ENCODE results near the gene CYCS. TPM values are rescaled to one million over a fixed set of nuclear protein-coding genes. Genes with fewer than 3 reads are reported as not detected.

CYCS gene
- total RNA-seq, 1 donor from 2014 or later, result 111 TPM

DNA sequence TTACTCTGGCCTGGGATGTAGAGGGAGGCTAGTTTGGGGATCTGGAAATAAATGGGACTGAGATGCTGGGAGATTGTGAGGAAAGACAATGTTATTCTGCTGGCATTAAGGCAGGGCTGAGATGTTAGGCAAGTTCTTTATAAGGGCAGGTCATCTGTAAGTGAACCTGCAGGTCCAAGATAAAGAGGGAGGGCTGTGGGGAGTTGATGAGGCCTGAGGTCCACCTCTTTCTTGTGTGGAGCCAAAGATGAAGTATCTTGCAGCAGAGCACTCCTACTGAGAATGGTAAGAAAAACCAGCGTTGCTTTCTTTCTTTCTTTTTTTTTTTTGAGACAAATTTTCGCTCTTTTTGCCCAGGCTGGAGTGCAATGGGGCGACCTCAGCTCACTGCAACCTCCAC is 19.1 kb downstream of the CYCS start:
- Mint-ChIP-seq H3K4me1 (ENCODE audit: unreplicated experiment) (no peaks in the 10 kb centered on the region), H3K36me3 (no peaks in the 10 kb centered on the region), H3K27me3 (no peaks in the 10 kb centered on the region), H3K4me3 (no peak overlapping the region), H3K27ac (no peak overlapping the region), H3K9me3 (no peaks in the 10 kb centered on the region)
- TF ChIP-seq, protein P1, sequence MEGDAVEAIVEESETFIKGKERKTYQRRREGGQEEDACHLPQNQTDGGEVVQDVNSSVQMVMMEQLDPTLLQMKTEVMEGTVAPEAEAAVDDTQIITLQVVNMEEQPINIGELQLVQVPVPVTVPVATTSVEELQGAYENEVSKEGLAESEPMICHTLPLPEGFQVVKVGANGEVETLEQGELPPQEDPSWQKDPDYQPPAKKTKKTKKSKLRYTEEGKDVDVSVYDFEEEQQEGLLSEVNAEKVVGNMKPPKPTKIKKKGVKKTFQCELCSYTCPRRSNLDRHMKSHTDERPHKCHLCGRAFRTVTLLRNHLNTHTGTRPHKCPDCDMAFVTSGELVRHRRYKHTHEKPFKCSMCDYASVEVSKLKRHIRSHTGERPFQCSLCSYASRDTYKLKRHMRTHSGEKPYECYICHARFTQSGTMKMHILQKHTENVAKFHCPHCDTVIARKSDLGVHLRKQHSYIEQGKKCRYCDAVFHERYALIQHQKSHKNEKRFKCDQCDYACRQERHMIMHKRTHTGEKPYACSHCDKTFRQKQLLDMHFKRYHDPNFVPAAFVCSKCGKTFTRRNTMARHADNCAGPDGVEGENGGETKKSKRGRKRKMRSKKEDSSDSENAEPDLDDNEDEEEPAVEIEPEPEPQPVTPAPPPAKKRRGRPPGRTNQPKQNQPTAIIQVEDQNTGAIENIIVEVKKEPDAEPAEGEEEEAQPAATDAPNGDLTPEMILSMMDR (conservative IDR thresholded peaks at IDR 0.05), result no peak
- no peak for DNase-seq (ENCODE audit: extremely low spot score, unreplicated experiment)

DNA sequence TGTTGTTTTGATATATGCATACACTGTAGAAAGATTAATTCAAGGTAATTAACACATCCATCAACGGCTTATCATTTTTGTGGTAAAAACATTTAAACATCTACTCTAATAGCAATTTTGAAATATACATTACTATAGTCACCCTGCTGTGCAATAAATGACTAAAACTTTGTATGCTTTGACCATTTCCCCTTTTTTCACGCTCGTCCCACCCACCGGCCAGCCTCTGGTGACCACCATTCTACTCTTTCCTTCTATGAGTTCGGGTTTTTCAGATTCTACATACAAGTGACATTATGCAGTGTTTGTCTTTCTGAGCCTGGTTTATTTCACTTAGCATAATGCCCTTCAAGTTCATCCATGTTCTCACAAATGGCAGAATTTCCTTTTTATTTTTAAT is 21.3 kb downstream of the CYCS start:
- H3K9me3 Mint-ChIP-seq, result no peaks in the 10 kb centered on the region
- TF ChIP-seq, protein P1 (conservative IDR thresholded peaks at IDR 0.05), result no peak
- H3K27me3 Mint-ChIP-seq, result no peaks in the 10 kb centered on the region
- H3K36me3 Mint-ChIP-seq, result no peaks in the 10 kb centered on the region
- H3K4me3 Mint-ChIP-seq, result no peak overlapping the region
- DNase-seq (ENCODE audit: extremely low spot score, unreplicated experiment), result no peak
- no peak overlapping the region for H3K27ac Mint-ChIP-seq
- no peaks in the 10 kb centered on the region for H3K4me1 Mint-ChIP-seq (ENCODE audit: unreplicated experiment)

DNA sequence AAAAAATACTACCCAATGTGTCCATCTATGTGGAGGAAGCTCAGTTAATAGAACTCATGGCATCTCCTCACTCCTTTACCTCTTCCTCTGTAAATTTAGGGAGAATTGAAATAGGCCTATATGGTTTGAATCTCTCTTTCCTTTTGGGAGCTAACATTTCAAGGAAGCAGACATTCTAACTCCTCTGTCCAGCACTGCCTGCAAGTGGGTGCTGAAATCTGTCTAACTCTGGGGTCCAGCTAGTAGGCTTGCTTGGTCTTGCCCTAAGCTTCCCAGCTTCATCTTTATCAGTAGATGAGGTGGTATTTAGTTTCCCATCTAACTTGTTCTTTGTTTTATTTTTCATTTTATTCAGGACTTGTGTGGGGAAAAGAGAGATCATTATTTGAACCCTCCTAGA is 23.2 kb downstream of the CYCS start:
- peaks cover 4% of the 10 kb centered on the region for H3K4me1 Mint-ChIP-seq (ENCODE audit: unreplicated experiment)
- no peaks in the 10 kb centered on the region for H3K36me3 Mint-ChIP-seq
- TF ChIP-seq, protein P1 (conservative IDR thresholded peaks at IDR 0.05), result no peak
- no peak for DNase-seq (ENCODE audit: extremely low spot score, unreplicated experiment)
- H3K27ac Mint-ChIP-seq, result no peak overlapping the region
- no peaks in the 10 kb centered on the region for H3K27me3 Mint-ChIP-seq
- H3K9me3 Mint-ChIP-seq, result no peaks in the 10 kb centered on the region
- H3K4me3 Mint-ChIP-seq, result no peak overlapping the region

DNA sequence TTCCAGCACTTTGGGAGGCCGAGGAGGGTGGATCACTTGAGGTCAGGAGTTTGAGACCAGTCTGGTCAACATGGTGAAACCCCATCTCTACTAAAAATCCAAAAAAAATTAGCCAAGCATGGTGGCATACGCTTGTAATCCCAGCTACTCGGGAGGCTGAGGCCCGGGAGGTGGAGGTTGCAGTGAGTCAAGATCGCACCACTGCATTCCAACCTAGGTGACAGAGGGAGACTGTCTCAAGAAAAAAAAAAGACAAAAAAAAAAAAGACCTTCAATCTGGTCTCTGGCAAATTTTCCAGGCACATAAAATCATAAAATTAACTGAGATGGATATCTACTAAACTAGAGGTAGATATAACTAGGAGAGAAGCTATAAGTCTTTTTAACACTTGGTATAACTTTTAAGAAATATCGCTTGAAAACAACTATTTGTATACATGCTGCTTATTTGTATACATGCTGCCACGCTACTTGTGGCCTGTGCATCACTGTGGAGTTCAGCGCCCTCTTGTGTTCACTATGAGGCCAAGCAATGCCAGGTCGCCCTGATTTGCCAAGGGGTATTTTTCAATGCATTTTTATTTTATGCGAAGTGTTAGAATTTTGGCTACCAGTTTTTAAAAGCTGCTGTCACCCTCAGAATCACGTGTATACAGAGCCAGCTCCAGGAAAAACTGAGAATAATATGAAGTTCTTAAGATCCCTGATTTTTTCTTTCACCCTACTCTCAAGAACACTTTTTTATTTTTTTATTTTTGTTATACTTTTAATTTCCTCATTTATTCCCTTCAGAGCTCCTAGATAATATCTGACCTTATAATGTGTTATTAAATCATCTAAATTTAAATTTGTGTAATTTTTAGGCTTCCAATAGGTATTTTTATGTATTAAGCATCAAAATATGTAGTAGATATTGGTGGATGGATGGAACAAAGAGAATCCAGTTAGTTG is 26.7 kb downstream of the CYCS start:
- Mint-ChIP-seq H3K4me3 (no peak overlapping the region), H3K27me3 (no peaks in the 10 kb centered on the region), H3K4me1 (ENCODE audit: unreplicated experiment) (peaks cover 9% of the 10 kb centered on the region), H3K9me3 (no peaks in the 10 kb centered on the region), H3K27ac (no peak overlapping the region), H3K36me3 (no peaks in the 10 kb centered on the region)
- no peak for DNase-seq (ENCODE audit: extremely low spot score, unreplicated experiment)
- TF ChIP-seq, protein P1 (conservative IDR thresholded peaks at IDR 0.05), result peak; percentile 94

DNA sequence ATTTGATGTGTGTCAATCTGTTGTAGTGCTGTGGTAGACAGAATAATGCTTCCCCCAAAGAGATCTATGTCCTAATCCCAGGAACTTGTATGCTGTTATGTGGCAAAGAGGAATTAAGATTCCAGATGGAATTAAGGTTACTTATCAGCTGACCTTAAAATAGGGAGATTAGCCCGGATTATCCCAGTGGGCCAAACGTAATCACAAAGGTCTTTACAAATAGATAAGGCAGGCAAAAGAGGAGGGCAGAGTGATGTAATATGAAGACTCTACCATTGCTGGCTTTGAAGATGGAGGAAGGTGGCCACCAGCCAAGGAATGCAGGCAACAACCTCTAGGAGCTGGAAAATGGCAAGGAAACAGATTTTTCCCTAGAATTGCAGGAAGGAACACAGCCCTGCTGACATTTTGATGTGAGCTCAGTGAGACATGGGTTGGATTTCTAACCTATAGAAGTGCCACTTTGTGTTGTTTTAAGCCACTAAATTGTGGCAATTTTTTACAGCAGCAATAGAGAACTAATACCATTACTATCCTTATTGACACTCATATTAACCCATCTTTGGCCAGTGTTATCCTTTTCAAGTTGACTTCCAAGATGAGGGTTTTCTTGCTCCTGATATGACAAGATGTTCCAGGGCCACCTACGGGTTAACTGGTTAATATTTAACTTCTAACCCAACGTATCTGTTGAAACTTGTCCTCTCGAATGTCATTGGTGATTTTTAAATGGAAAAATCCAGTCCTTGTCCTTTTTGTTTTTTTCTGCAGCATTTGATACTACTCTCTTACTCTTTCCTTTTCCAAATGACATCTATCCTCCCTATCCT is 29.3 kb downstream of the CYCS start:
- no peak for DNase-seq (ENCODE audit: extremely low spot score, unreplicated experiment)
- Mint-ChIP-seq H3K4me3 (no peak overlapping the region), H3K4me1 (ENCODE audit: unreplicated experiment) (peaks cover 12% of the 10 kb centered on the region), H3K27ac (no peak overlapping the region), H3K36me3 (no peaks in the 10 kb centered on the region), H3K9me3 (no peaks in the 10 kb centered on the region), H3K27me3 (no peaks in the 10 kb centered on the region)
- TF ChIP-seq, protein P1 (conservative IDR thresholded peaks at IDR 0.05), result no peak
